ENCODE data around the gene DMP1.

Gene DMP1

DNA sequence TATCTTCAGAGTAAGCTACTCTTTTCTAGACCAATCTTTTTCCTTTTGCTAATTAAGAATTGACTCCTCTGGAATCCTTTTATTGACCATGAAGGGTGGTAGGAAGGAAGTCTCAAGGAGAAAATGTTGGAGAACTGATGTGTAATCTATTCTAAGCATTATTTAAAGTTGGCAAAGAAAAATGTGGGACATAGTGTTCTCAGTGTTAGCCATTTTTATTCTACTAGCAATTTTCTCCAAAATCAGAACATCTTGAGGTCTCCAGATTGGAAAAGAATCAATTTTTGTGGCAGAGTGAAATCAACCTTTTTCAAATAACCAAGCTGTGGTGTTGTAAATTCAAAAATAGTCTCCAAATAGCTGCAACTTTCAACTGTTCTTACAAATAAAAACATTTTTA is 18.4 kb upstream of the DMP1 start:
- no peak for FAIRE-seq
- DNase-seq (ENCODE audit: insufficient read length, low spot score) = no peak
- TF ChIP-seq SPI1 (IDR thresholded peaks at IDR 0.05; ENCODE audit: low read depth, low read length) (no peak), PAX5 (IDR thresholded peaks at IDR 0.05; ENCODE audit: insufficient read depth, low read length, severe bottlenecking) (no peak), POLR2A (IDR thresholded peaks at IDR 0.05; ENCODE audit: low read depth, low read length) (no peak), TAF1 (IDR thresholded peaks at IDR 0.05; ENCODE audit: low read depth, low read length) (no peak), POU2F2 (IDR thresholded peaks at IDR 0.05; ENCODE audit: low read depth, low read length) (no peak)

DNA sequence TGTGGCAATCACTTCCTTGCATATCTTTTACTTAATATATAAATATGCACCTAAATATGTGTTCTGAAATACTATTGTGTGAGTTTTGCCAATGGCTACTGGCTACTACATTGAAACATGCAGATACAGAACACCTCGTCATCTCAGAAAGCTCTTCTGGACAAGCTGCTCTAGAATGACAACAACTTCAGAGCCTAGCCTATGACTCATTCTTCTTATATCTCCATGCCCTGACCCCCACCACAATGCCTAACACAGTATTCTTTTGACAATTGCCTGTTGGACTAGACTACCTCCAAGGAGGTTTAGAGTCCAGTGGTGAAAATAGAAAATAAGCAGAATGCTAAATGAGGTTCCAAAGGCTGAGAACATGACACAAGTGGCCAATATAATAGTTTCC is 17.6 kb upstream of the DMP1 start:
- DNase-seq (ENCODE audit: insufficient read length, low spot score) (no peak), FAIRE-seq (no peak)
- TF ChIP-seq PAX5 (IDR thresholded peaks at IDR 0.05; ENCODE audit: insufficient read depth, low read length, severe bottlenecking) (no peak), SPI1 (IDR thresholded peaks at IDR 0.05; ENCODE audit: low read depth, low read length) (no peak), TAF1 (IDR thresholded peaks at IDR 0.05; ENCODE audit: low read depth, low read length) (no peak), POU2F2 (IDR thresholded peaks at IDR 0.05; ENCODE audit: low read depth, low read length) (no peak), POLR2A (IDR thresholded peaks at IDR 0.05; ENCODE audit: low read depth, low read length) (no peak), POLR2AphosphoS5 (IDR thresholded peaks at IDR 0.05; ENCODE audit: low read depth, low read length) (no peak)

DNA sequence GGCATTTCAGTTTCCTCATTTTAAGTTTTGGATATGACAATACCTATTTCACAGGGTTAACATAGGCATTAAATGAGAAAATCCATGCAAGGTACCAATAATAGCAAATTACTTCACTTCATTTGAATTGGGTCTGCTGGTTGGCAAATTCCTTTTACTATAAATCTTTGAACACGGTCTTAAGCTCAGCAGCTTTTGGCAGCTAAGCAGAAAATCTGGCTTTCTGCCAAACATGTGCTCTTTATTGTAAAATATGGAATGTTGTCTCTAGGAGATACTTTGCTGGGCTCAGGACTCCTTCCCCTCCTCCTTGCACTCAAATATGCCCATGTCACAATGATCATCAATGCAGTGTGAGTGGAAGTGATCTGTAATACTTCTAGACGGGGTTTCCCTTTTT is 16.8 kb upstream of the DMP1 start:
- no peak for TF ChIP-seq PAX5 (IDR thresholded peaks at IDR 0.05; ENCODE audit: insufficient read depth, low read length, severe bottlenecking)
- TF ChIP-seq POLR2A (IDR thresholded peaks at IDR 0.05; ENCODE audit: low read depth, low read length) = no peak
- TF ChIP-seq TAF1 (IDR thresholded peaks at IDR 0.05; ENCODE audit: low read depth, low read length) = no peak
- no peak for TF ChIP-seq SPI1 (IDR thresholded peaks at IDR 0.05; ENCODE audit: low read depth, low read length)
- no peak for TF ChIP-seq POU2F2 (IDR thresholded peaks at IDR 0.05; ENCODE audit: low read depth, low read length)
- no peak for TF ChIP-seq POLR2AphosphoS5 (IDR thresholded peaks at IDR 0.05; ENCODE audit: low read depth, low read length)
- DNase-seq (ENCODE audit: insufficient read length, low spot score) = no peak
- FAIRE-seq = no peak

DNA sequence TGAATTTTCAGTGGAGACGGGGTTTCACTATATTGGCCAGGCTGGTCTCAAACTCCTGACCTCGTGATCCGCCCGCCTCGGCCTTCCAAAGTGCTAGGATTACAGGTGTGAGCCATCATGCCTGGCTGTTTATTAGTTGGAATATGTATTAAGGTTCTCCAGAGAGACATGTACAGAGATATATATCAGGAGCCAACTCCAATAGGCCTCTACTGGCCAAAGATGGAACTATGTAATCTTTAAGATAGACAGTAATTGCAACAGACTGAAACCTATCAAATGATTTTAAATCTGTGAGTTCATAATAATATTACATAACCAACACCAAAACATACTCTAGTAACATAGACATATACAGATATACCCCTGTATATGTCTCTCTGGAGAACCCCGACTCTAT is 5.8 kb upstream of the DMP1 start:
- FAIRE-seq (no peak), DNase-seq (ENCODE audit: insufficient read length, low spot score) (no peak)
- TF ChIP-seq POLR2AphosphoS5 (IDR thresholded peaks at IDR 0.05; ENCODE audit: low read depth, low read length) (no peak), SPI1 (IDR thresholded peaks at IDR 0.05; ENCODE audit: low read depth, low read length) (no peak), PAX5 (IDR thresholded peaks at IDR 0.05; ENCODE audit: insufficient read depth, low read length, severe bottlenecking) (no peak), POLR2A (IDR thresholded peaks at IDR 0.05; ENCODE audit: low read depth, low read length) (no peak), TAF1 (IDR thresholded peaks at IDR 0.05; ENCODE audit: low read depth, low read length) (no peak), POU2F2 (IDR thresholded peaks at IDR 0.05; ENCODE audit: low read depth, low read length) (no peak)

DNA sequence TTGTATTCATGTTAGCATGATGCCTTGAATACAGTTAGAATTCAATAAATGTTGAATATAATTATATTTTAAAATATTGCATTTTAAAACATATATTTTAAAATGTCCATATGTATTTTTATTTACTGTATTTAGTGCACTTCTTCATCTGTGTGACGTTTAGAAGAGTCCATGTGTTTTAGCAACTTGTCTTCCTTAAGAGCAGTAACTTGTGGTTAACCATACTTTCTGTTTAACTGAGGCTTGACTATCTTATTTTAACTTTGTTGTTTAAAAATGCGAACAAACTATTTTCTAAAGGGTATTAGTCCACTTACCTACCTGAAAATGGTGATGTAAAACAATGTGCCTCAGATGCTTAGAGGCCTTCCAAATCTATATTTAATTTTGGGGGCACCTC is 858 bp downstream of the DMP1 start:
- DNase-seq (ENCODE audit: insufficient read length, low spot score) (no peak), FAIRE-seq (no peak)
- TF ChIP-seq SPI1 (IDR thresholded peaks at IDR 0.05; ENCODE audit: low read depth, low read length) (no peak), POU2F2 (IDR thresholded peaks at IDR 0.05; ENCODE audit: low read depth, low read length) (no peak), TAF1 (IDR thresholded peaks at IDR 0.05; ENCODE audit: low read depth, low read length) (no peak), PAX5 (IDR thresholded peaks at IDR 0.05; ENCODE audit: insufficient read depth, low read length, severe bottlenecking) (no peak), POLR2A (IDR thresholded peaks at IDR 0.05; ENCODE audit: low read depth, low read length) (no peak), POLR2AphosphoS5 (IDR thresholded peaks at IDR 0.05; ENCODE audit: low read depth, low read length) (no peak)

DNA sequence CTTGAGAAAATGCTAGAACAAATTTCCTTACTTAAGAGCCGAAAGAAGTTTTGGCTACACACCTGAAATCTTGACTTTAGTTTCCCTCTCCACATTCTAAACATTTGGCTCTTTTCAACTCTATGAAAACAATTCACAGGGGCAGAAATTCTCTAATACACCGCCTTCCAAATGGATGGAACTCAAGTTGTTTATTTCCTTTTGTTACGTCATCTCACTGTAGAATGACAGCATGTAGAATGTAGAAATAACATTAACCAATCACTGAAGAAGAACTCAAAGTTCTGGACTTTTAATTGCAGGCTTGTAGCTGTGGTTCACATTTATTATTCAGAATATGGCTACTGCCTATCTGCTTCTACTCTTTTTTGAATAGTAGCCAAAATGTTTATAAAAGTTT is 1.9 kb downstream of the DMP1 start:
- DNase-seq (ENCODE audit: insufficient read length, low spot score) (no peak), FAIRE-seq (no peak)
- no peak for TF ChIP-seq POLR2A (IDR thresholded peaks at IDR 0.05; ENCODE audit: low read depth, low read length)
- TF ChIP-seq POLR2AphosphoS5 (IDR thresholded peaks at IDR 0.05; ENCODE audit: low read depth, low read length) = no peak
- no peak for TF ChIP-seq POU2F2 (IDR thresholded peaks at IDR 0.05; ENCODE audit: low read depth, low read length)
- no peak for TF ChIP-seq TAF1 (IDR thresholded peaks at IDR 0.05; ENCODE audit: low read depth, low read length)
- TF ChIP-seq PAX5 (IDR thresholded peaks at IDR 0.05; ENCODE audit: insufficient read depth, low read length, severe bottlenecking) = no peak
- no peak for TF ChIP-seq SPI1 (IDR thresholded peaks at IDR 0.05; ENCODE audit: low read depth, low read length)

DNA sequence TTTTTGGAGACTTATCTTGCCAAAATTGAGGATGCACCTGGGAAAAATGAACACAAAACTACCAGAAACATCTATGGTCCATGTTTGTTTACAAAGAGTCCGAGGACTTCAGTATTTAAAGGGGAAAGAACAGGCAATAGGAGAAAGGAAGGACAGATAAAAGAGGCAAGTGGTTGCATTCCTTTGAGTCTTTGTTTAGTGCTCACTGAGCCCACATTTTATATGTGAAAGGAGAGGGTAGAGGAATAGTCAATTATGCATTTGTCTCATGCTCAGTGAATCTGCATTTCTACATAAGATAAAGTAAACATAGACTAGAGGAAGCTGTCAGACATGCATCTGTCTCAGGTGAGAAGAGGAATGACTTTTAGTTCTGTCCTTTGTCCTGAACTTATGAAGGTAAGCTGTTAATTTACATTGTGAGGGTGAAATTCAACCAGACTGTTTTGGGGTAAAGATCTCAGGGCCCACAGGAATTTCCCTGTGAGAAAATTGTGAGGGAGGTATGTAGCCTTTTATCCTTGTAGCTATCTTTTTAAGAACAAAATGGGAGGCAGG is 4.5 kb downstream of the DMP1 start:
- FAIRE-seq (no peak), DNase-seq (ENCODE audit: insufficient read length, low spot score) (no peak)
- TF ChIP-seq POU2F2 (IDR thresholded peaks at IDR 0.05; ENCODE audit: low read depth, low read length) (no peak), POLR2A (IDR thresholded peaks at IDR 0.05; ENCODE audit: low read depth, low read length) (no peak), TAF1 (IDR thresholded peaks at IDR 0.05; ENCODE audit: low read depth, low read length) (no peak), SPI1 (IDR thresholded peaks at IDR 0.05; ENCODE audit: low read depth, low read length) (no peak), PAX5 (IDR thresholded peaks at IDR 0.05; ENCODE audit: insufficient read depth, low read length, severe bottlenecking) (no peak), POLR2AphosphoS5 (IDR thresholded peaks at IDR 0.05; ENCODE audit: low read depth, low read length) (no peak)

DNA sequence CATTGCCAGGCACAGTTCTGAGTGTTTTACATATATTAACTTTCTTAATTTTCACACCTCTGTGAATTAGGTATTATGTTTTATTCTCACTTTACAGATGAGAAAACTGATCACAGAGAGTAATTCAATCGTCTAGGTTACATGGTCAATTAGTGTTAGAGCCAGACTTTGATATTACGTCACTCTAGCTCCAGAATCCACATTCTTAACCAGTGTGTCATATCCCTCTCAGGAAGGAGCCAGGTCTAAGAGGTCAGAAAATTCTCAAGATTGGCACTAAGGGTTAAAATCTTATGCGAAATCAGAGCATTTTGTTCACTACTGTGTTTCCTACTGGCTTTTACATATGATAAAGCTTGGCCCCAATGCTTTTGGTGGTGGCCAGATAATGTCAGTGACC is 7.4 kb downstream of the DMP1 start:
- no peak for TF ChIP-seq POLR2A (IDR thresholded peaks at IDR 0.05; ENCODE audit: low read depth, low read length)
- TF ChIP-seq POU2F2 (IDR thresholded peaks at IDR 0.05; ENCODE audit: low read depth, low read length) = no peak
- no peak for TF ChIP-seq SPI1 (IDR thresholded peaks at IDR 0.05; ENCODE audit: low read depth, low read length)
- no peak for TF ChIP-seq PAX5 (IDR thresholded peaks at IDR 0.05; ENCODE audit: insufficient read depth, low read length, severe bottlenecking)
- DNase-seq (ENCODE audit: insufficient read length, low spot score) (no peak), FAIRE-seq (no peak)

DNA sequence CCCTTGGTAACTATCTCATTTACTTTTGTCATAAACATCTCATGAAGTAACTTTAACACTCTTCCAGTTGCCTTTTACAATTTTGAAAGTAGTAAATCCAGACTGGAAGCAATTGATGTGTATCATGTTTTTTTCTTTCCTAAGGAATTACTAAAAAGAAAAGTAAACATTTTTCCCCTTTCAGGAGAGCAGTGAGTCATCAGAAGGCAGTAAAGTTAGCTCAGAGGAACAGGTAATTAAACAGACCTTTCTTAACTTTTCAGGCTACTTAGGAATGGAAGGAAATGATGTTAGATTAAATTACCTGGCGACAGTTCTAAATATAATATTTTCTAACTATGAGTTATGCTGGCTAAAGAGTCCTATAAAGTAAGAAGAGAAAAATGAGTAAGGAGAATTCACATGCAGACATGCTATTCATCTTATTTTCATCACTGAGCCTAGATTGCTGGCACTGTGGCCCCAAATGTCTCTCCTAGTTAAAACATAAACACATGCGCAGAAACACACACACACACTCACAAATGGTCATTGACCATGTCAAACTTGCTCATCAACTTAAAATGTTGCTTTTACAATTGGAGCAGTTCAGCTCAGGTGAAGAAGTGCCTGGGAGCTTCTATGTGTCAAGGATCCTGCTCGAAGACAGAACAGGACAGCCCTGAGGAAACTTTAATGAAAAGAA is 9.3 kb downstream of the DMP1 start:
- TF ChIP-seq SPI1 (IDR thresholded peaks at IDR 0.05; ENCODE audit: low read depth, low read length) = no peak
- TF ChIP-seq TAF1 (IDR thresholded peaks at IDR 0.05; ENCODE audit: low read depth, low read length) = no peak
- no peak for TF ChIP-seq POU2F2 (IDR thresholded peaks at IDR 0.05; ENCODE audit: low read depth, low read length)
- TF ChIP-seq POLR2A (IDR thresholded peaks at IDR 0.05; ENCODE audit: low read depth, low read length) = no peak
- no peak for TF ChIP-seq POLR2AphosphoS5 (IDR thresholded peaks at IDR 0.05; ENCODE audit: low read depth, low read length)
- no peak for TF ChIP-seq PAX5 (IDR thresholded peaks at IDR 0.05; ENCODE audit: insufficient read depth, low read length, severe bottlenecking)
- DNase-seq (ENCODE audit: insufficient read length, low spot score) = no peak
- FAIRE-seq = no peak
